ENCODE results near the gene ISCU.

DNA sequence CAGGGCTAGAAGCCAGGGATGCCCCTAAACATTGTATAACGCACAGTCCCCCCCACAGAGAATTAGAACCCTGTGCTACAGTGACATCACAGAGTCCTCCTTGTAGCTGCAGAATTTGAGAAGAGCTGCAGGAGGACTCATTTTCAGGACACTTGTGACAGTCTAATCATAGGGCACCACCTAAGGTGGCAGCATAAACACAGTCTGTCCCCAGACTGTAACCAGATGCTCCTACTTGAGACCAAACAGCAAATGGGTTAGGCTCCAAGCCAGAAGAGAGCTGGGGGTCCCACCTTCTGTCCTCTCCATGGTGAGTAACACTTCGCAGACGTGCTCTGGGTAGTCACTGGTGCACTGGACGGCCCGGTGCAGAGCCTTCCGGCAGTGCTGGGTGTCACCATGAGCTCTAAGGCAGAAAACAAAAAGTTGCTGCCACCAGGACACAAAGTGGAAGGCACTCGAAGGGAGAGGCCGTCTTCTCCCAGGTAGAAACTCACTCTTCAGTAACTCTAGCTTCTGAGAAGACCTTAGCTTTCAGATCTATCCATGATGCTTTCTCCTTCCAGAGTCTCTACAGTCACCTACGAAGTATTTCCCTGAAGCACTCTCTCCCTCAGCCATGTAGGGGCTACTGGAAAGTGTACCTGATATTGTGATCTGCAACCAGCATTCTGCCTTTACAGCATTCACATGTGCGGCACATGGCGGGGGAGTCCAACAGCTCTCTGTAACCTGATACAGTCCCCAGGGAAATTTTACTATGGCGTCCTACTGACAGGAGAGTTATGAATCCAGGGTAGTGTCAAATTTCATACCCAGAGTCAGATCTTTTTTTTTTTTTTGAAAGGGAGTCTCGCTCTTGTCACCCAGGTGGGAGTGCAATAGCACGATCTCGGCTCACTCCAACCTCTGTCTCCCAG is 30.2 kb upstream of the ISCU start:
- TF ChIP-seq YY1 (IDR thresholded peaks at IDR 0.05; ENCODE audit: insufficient read depth, insufficient read length) (no peak), ZNF274 (IDR thresholded peaks at IDR 0.05; ENCODE audit: low read depth, low read length) (no peak)

Data from NT2/D1 (cell line).